Hematopoietic multipotent progenitor cell treated with erythropoietin and hydrocortisone succinate and interleukin-3 and kit ligand, for 15 days (in vitro differentiated cells): ENCODE results near the gene DNAJC2.

Experiments used
- DNase-seq: peaks from one replicate; pipeline ENCODE4 v3.0.0-alpha.2; 2015; ENCODE audit warnings: low spot score

DNAJC2 gene

GRCh38 chr7:103344453-103345149 is at the start of gene DNAJC2:
TSS of gene DNAJC2 (minus strand) at chr7:103344767. CDS start at chr7:103344622, 145 bp downstream.
- peak; percentile 91 for DNase-seq

- no peak for DNase-seq
Measured at GRCh38 chr7:103391976-103392375, 47.4 kb upstream of the DNAJC2 start.

GRCh38 chr7:103391150-103391549 is 46.6 kb upstream of the DNAJC2 start:
- DNase-seq, result no peak

- no peak for DNase-seq
Measured at GRCh38 chr7:103389263-103389662, 44.7 kb upstream of the DNAJC2 start.

GRCh38 chr7:103388469-103389140 is 44.0 kb upstream of the DNAJC2 start:
- no peak for DNase-seq

GRCh38 chr7:103387242-103387641 is 42.7 kb upstream of the DNAJC2 start:
- DNase-seq, result no peak

- DNase-seq, result no peak
Measured at GRCh38 chr7:103382032-103382402, 37.5 kb upstream of the DNAJC2 start.

- DNase-seq, result no peak
Measured at GRCh38 chr7:103381280-103382031, 36.9 kb upstream of the DNAJC2 start.

GRCh38 chr7:103380395-103381191 is 36.0 kb upstream of the DNAJC2 start:
- no peak for DNase-seq

GRCh38 chr7:103379270-103379975 is 34.9 kb upstream of the DNAJC2 start:
- DNase-seq, result no peak

- DNase-seq, result no peak
Measured at GRCh38 chr7:103373866-103374643, 29.5 kb upstream of the DNAJC2 start.

- no peak for DNase-seq
Measured at GRCh38 chr7:103369432-103369831, 24.9 kb upstream of the DNAJC2 start.

- no peak for DNase-seq
Measured at GRCh38 chr7:103349805-103350204, 5.2 kb upstream of the DNAJC2 start.

- DNase-seq, result no peak
Measured at GRCh38 chr7:103348959-103349358, 4.4 kb upstream of the DNAJC2 start.

GRCh38 chr7:103348452-103348851 is 3.9 kb upstream of the DNAJC2 start:
- no peak for DNase-seq

GRCh38 chr7:103347507-103348267 is 3.1 kb upstream of the DNAJC2 start, which contains the start of gene PSMC2:
TSS of gene PSMC2 (plus strand) at chr7:103347643. CDS start at chr7:103347712, 69 bp downstream.
- peak; percentile 91 for DNase-seq

GRCh38 chr7:103346396-103346795 is 1.8 kb upstream of the DNAJC2 start:
- no peak for DNase-seq

GRCh38 chr7:103343758-103344452 is 662 bp downstream of the DNAJC2 start:
- DNase-seq, result peak; percentile 31

- no peak for DNase-seq
Measured at GRCh38 chr7:103343332-103343731, 1.2 kb downstream of the DNAJC2 start.
